H1 (cell line): ENCODE results near the gene RHBDD1. TPM values are rescaled to one million over a fixed set of nuclear protein-coding genes. Genes with fewer than 3 reads are reported as not detected.
A peak's percentile ranks its signal among the peaks of the same experiment; 100 is the strongest.

Experiments used
- CTCF ChIA-PET: fragments of 300-600 bp; sonication (Branson Sonifier 250); formaldehyde crosslinking; loops from one replicate; lab custom pipeline; 2021; ENCODE audit not compliant: partially characterized antibody; lab: Charles Lee
- POLR2A ChIA-PET: fragments of 300-600 bp; sonication (Branson Sonifier 250); formaldehyde crosslinking; loops from one replicate; lab custom pipeline; 2021; ENCODE audit warnings: inconsistent platforms; ENCODE audit not compliant: partially characterized antibody; lab: Charles Lee
- DNase-seq, 2 experiments: peaks; one replicate each; pipeline versions ENCODE4 v3.0.0 to v3.0.0-alpha.2; 2010 to 2022; ENCODE audit warnings: low spot score in 2 of 2, low read depth in 1 of 2, mixed read lengths in 1 of 2
- FAIRE-seq: peaks from 2 replicates; lab custom pipeline; 2011; peaks lifted over from hg19 to GRCh38; lab: Jason Lieb, UNC
- H2AFZ ChIP-seq: 2 replicates; pipeline ENCODE4 v1.8.1; 2012; ENCODE audit warnings: low read length, inconsistent platforms
- H2AK5ac ChIP-seq: 2 replicates; pipeline ENCODE4 v1.6.1; 2013; ENCODE audit warnings: low read depth, low read length
- H2BK120ac ChIP-seq: replicated peaks from 2 replicates; pipeline ENCODE3; 2013; ENCODE audit warnings: low read depth, low read length, inconsistent platforms
- H2BK12ac ChIP-seq: 2 replicates; pipeline ENCODE4 v1.6.1; 2013; ENCODE audit warnings: low read depth, low read length
- H2BK15ac ChIP-seq: 2 replicates; pipeline ENCODE4 v1.6.1; 2013; ENCODE audit warnings: low read length
- H2BK20ac ChIP-seq: 2 replicates; pipeline ENCODE4 v1.6.1; 2013; ENCODE audit warnings: low read length
- H2BK5ac ChIP-seq: 2 replicates; pipeline ENCODE4 v1.6.1; 2013; ENCODE audit warnings: low read depth, low read length
- H3K14ac ChIP-seq: 2 replicates; pipeline ENCODE4 v1.6.1; 2013; ENCODE audit warnings: inconsistent platforms; ENCODE audit not compliant: insufficient read length
- H3K18ac ChIP-seq: 2 replicates; pipeline ENCODE4 v1.6.1; 2013; ENCODE audit warnings: low read length; ENCODE audit errors: extremely low read depth
- H3K23ac ChIP-seq: 2 replicates; pipeline ENCODE4 v1.6.1; 2013; ENCODE audit warnings: inconsistent platforms; ENCODE audit not compliant: insufficient read length
- H3K23me2 ChIP-seq: 2 replicates; pipeline ENCODE4 v1.6.1; 2013; ENCODE audit warnings: low read depth, low read length
- H3K27ac ChIP-seq: 2 replicates; pipeline ENCODE4 v1.6.1; 2011; ENCODE audit warnings: low read depth, low read length, inconsistent platforms
- H3K27me3 ChIP-seq, 4 experiments: replicated peaks in 1 of 4; 1 replicate in 1 of 4; 2 replicates in 3 of 4; pipeline versions ENCODE4 v1.6.1 to v1.8.1; 2011 to 2013; ENCODE audit warnings: low read length in 3 of 4, mild to moderate bottlenecking in 3 of 4, inconsistent platforms in 2 of 4, mixed read lengths in 2 of 4, moderate library complexity in 1 of 4; ENCODE audit not compliant: control insufficient read depth in 3 of 4, insufficient read depth in 3 of 4; ENCODE audit errors: extremely low read depth in 1 of 4
- H3K36me3 ChIP-seq, 4 experiments: 2 replicates each; pipeline versions ENCODE4 v1.6.1 to v1.8.1; 2011 to 2013; ENCODE audit warnings: mild to moderate bottlenecking in 4 of 4, low read length in 3 of 4, moderate library complexity in 2 of 4, control low read depth in 1 of 4, inconsistent platforms in 1 of 4; ENCODE audit not compliant: insufficient read depth in 4 of 4, control insufficient read depth in 2 of 4
- H3K4ac ChIP-seq: replicated peaks from 2 replicates; pipeline ENCODE3; 2013; ENCODE audit warnings: low read length, low read depth, mixed read lengths, inconsistent platforms; ENCODE audit not compliant: insufficient read length
- H3K4me1 ChIP-seq, 4 experiments: replicated peaks in 1 of 4; 1 replicate in 1 of 4; 2 replicates in 3 of 4; pipeline versions ENCODE4 v1.6.1 to v1.8.1; 2011 to 2013; ENCODE audit warnings: low read length in 3 of 4, inconsistent platforms in 2 of 4, mixed read lengths in 1 of 4; ENCODE audit not compliant: insufficient read depth in 4 of 4, control insufficient read depth in 3 of 4
- H3K4me2 ChIP-seq, 2 experiments: 2 replicates each; pipeline versions ENCODE4 v1.6.1 to v1.8.1; 2011 to 2013; ENCODE audit warnings: low read depth in 2 of 2, low read length in 2 of 2, control low read depth in 1 of 2, inconsistent platforms in 1 of 2, mild to moderate bottlenecking in 1 of 2; ENCODE audit not compliant: insufficient read depth in 1 of 2
- H3K4me3 ChIP-seq, 4 experiments: fragments of 200-600, 300-600 bp in 1 of 4; sonication (generic), shearing (Covaris generic), sonication (Bioruptor Twin) in 1 of 4; 2 replicates each; pipeline versions ENCODE4 v1.5.1 to v1.8.1; 2011 to 2016; ENCODE audit warnings: low read length in 4 of 4, low read depth in 3 of 4, control low read depth in 2 of 4, inconsistent platforms in 2 of 4, mild to moderate bottlenecking in 2 of 4, mixed read lengths in 1 of 4, moderate library complexity in 1 of 4; ENCODE audit not compliant: insufficient read depth in 2 of 4; ENCODE audit errors: extremely low read depth in 1 of 4
- H3K56ac ChIP-seq: replicated peaks from 2 replicates; pipeline ENCODE3; 2013; ENCODE audit warnings: low read depth, mild to moderate bottlenecking, mixed read lengths, low read length, inconsistent platforms; ENCODE audit not compliant: insufficient read length
- H3K79me1 ChIP-seq: 2 replicates; pipeline ENCODE4 v1.6.1; 2013; ENCODE audit warnings: low read depth, low read length, control low read depth
- H3K79me2 ChIP-seq, 2 experiments: 2 replicates each; pipeline versions ENCODE4 v1.6.1 to v1.8.1; 2012 to 2013; ENCODE audit warnings: low read length in 2 of 2, mild to moderate bottlenecking in 2 of 2, inconsistent platforms in 1 of 2; ENCODE audit not compliant: insufficient read depth in 2 of 2, control insufficient read depth in 1 of 2
- H3K9ac ChIP-seq, 4 experiments: replicated peaks in 1 of 4; 1 replicate in 1 of 4; 2 replicates in 3 of 4; pipeline versions ENCODE4 v1.6.1 to v1.8.1; 2011 to 2013; ENCODE audit warnings: low read depth in 3 of 4, low read length in 3 of 4, control low read depth in 2 of 4, mild to moderate bottlenecking in 2 of 4, moderate library complexity in 2 of 4, inconsistent platforms in 1 of 4; ENCODE audit errors: extremely low read depth in 1 of 4
- H3K9me3 ChIP-seq, 2 experiments: 2 replicates each; pipeline versions ENCODE4 v1.6.1 to v1.8.1; 2012 to 2013; ENCODE audit warnings: mild to moderate bottlenecking in 2 of 2, moderate library complexity in 2 of 2, control low read depth in 1 of 2, inconsistent platforms in 1 of 2, low read depth in 1 of 2, low read length in 1 of 2, mixed read lengths in 1 of 2; ENCODE audit not compliant: insufficient read depth in 2 of 2
- H4K20me1 ChIP-seq, 2 experiments: replicated peaks in 1 of 2; 2 replicates each; pipeline versions ENCODE3 to v1.8.1; 2011 to 2013; ENCODE audit warnings: inconsistent platforms in 2 of 2, low read length in 2 of 2, mild to moderate bottlenecking in 1 of 2; ENCODE audit not compliant: insufficient read depth in 2 of 2, control insufficient read depth in 1 of 2
- H4K5ac ChIP-seq: 2 replicates; pipeline ENCODE4 v1.6.1; 2013; ENCODE audit warnings: low read length, low read depth, mixed read lengths, inconsistent platforms; ENCODE audit not compliant: insufficient read length
- H4K8ac ChIP-seq: 2 replicates; pipeline ENCODE4 v1.8.0; 2013; ENCODE audit warnings: mild to moderate bottlenecking, moderate library complexity, low read length, inconsistent platforms; ENCODE audit not compliant: insufficient read depth; ENCODE audit errors: extremely low read depth
- H4K91ac ChIP-seq: replicated peaks from 2 replicates; pipeline ENCODE3; 2013; ENCODE audit warnings: low read length, mixed read lengths, inconsistent platforms; ENCODE audit not compliant: insufficient read length
- BCL11A ChIP-seq, 2 experiments: IDR thresholded peaks; one replicate each; pipeline ENCODE4 v1.6.1; 2011; ENCODE audit warnings: low read depth in 2 of 2, low read length in 2 of 2, mild to moderate bottlenecking in 2 of 2
- CTCF ChIP-seq, 3 experiments: IDR thresholded peaks; 1 replicate in 2 of 3; 2 replicates in 1 of 3; pipeline versions ENCODE4 v1.5.1 to v1.6.1; 2011; ENCODE audit warnings: low read length in 3 of 3, mild to moderate bottlenecking in 3 of 3, inconsistent platforms in 2 of 3, low read depth in 1 of 3, moderate library complexity in 1 of 3; ENCODE audit not compliant: insufficient read depth in 1 of 3; ENCODE audit errors: control extremely low read depth in 1 of 3
- EP300 ChIP-seq, 2 experiments: IDR thresholded peaks; 1 replicate in 1 of 2; 2 replicates in 1 of 2; pipeline ENCODE4 v1.6.1; 2011 to 2012; ENCODE audit warnings: low read depth in 2 of 2, low read length in 2 of 2, mild to moderate bottlenecking in 2 of 2, borderline replicate concordance in 1 of 2, inconsistent platforms in 1 of 2, moderate library complexity in 1 of 2
- GTF2F1 ChIP-seq: IDR thresholded peaks from 2 replicates; pipeline ENCODE4 v1.6.1; 2012; ENCODE audit warnings: low read depth, low read length, improper control_type of control experiment, borderline replicate concordance
- HDAC2 ChIP-seq, 2 experiments: fragments of 300-600 bp in 1 of 2; sonication (generic) in 1 of 2; IDR thresholded peaks; 2 replicates each; pipeline ENCODE4 v1.6.1; 2011 to 2012; ENCODE audit warnings: low read depth in 2 of 2, low read length in 2 of 2, mild to moderate bottlenecking in 2 of 2, moderate library complexity in 2 of 2, borderline replicate concordance in 1 of 2, inconsistent platforms in 1 of 2
- JUND ChIP-seq: IDR thresholded peaks from 2 replicates; pipeline ENCODE4 v1.6.1; 2011; ENCODE audit warnings: mild to moderate bottlenecking, improper control_type of control experiment, low read length
- MAFK ChIP-seq: IDR thresholded peaks from 2 replicates; pipeline ENCODE4 v1.6.1; 2012; ENCODE audit warnings: low read depth, mild to moderate bottlenecking, improper control_type of control experiment, low read length
- SP1 ChIP-seq: IDR thresholded peaks from 2 replicates; pipeline ENCODE4 v1.6.1; 2011; ENCODE audit warnings: low read depth, low read length
- SRF ChIP-seq: IDR thresholded peaks from 2 replicates; pipeline ENCODE4 v1.6.1; 2011; ENCODE audit warnings: mild to moderate bottlenecking, low read depth, low read length, moderate library complexity
- YY1 ChIP-seq: IDR thresholded peaks from 2 replicates; pipeline ENCODE4 v1.6.1; 2011; ENCODE audit warnings: low read depth, mild to moderate bottlenecking, low read length
- WGBS, 2 experiments: shearing (Covaris generic) in 1 of 2; methylation state at CpG; one replicate each; pipeline versions ENCODE4 v1.1.6 to v1.1.7; 2013 to 2015; ENCODE audit warnings: low lambda C conversion rate in 2 of 2, mixed read lengths in 2 of 2, inconsistent platforms in 1 of 2, low coverage in 1 of 2, missing lambda C conversion rate in 1 of 2; ENCODE audit not compliant: insufficient replicate concordance in 2 of 2, insufficient coverage in 1 of 2, insufficient read length in 1 of 2; ENCODE audit errors: extremely low coverage in 1 of 2, missing lambda C conversion rate in 1 of 2; 5-methylcytosine and 5-hydroxymethylcytosine counted together
- polyA plus RNA-seq, 7 experiments: library from polyadenylated mRNA; depleted of rRNA in 3 of 7; stranded (reverse) in 5 of 7; unstranded in 2 of 7; fragments of >200 nt in 5 of 7; fragments of 200-250 nt in 2 of 7; gene quantifications; 1 replicate in 5 of 7; 2 replicates in 1 of 7; 4 replicates in 1 of 7; pipeline versions ENCODE4 v1.2.1 to v1.2.3, GENCODE V29; 2011 to 2013; ENCODE audit warnings: missing spikeins in 2 of 7, mixed read lengths in 2 of 7
- total RNA-seq: library from RNA; stranded (reverse); fragmentation: NEBNext Ultra II Directional; extraction: Animal tissue kit (Norgen Biotek cat#: 25700); gene quantifications from 2 replicates; pipeline ENCODE4 v1.2.1, GENCODE V29; 2021

The RHBDD1 gene
- total and polyA plus RNA-seq, 2 of the 8 experiments (the other 6 are each of a cell fraction or from before 2014, with no cell fraction given): 10.5 to 23.1 TPM

GRCh38 chr2:226796840-226797288 is 39.0 kb upstream of the RHBDD1 start:
- 92% methylated on average over 13 of the region's 17 CpGs; no CpG with 5 or more reads in 1 of the 2 experiments for WGBS, 2 experiments
- TF ChIP-seq MAFK (no peak), GTF2F1 (no peak), CTCF (IDR thresholded peaks at IDR 0.05; ENCODE audit: control extremely low read depth in 1 of 3, insufficient read depth in 1 of 3, low read depth in 1 of 3, low read length in 3 of 3) (peak; percentile 34 to 64 (median 50); a peak in 3 of 4 replicates), EP300 (IDR thresholded peaks at IDR 0.05; ENCODE audit: borderline replicate concordance in 1 of 2, low read depth in 2 of 2, low read length in 2 of 2) (no peak), SP1 (no peak), BCL11A (IDR thresholded peaks at IDR 0.05; ENCODE audit: low read depth in 2 of 2, low read length in 2 of 2) (no peak), JUND (no peak), SRF (no peak), YY1 (no peak), HDAC2 (IDR thresholded peaks at IDR 0.05; ENCODE audit: borderline replicate concordance in 1 of 2, low read depth in 2 of 2, low read length in 2 of 2) (no peak)

More at GRCh38 chr2:226796840-226797288, 39.0 kb upstream of the RHBDD1 start:
- Histone ChIP-seq H3K18ac (no peak overlapping the region), H3K9me3 (peaks cover 0 to 3% of the 10 kb centered on the region in 2 experiments; a peak in 1 of 4 replicates), H2BK120ac (no peak overlapping the region), H3K4me2 (no peak overlapping the region; a peak in 1 of 4 replicates), H4K20me1 (peaks cover 6 to 15% of the 10 kb centered on the region in 2 experiments), H3K36me3 (peaks cover 0 to 30% (median 9%) of the 10 kb centered on the region in 4 experiments; a peak in 4 of 8 replicates), H2AK5ac (no peak overlapping the region), H3K79me1 (0 out of 2 replicates have a peak, but pooled peaks cover 3% of the 10 kb centered on the region), H3K23ac (no peak overlapping the region), H4K91ac (no peak overlapping the region), H2BK15ac (no peak overlapping the region), H2BK5ac (no peak overlapping the region), H2BK20ac (no peak overlapping the region), H3K9ac (no peak overlapping the region), H3K27ac (no peak overlapping the region), H2AFZ (no peak overlapping the region), H2BK12ac (no peak overlapping the region), H3K56ac (no peak overlapping the region), H3K79me2 (peaks cover 0 to 57% of the 10 kb centered on the region in 2 experiments; a peak in 3 of 4 replicates), H4K8ac (peak overlapping the region; percentile 11; the same call in 1 of the 2 replicates), H3K14ac (no peak overlapping the region), H4K5ac (no peak overlapping the region), H3K4me3 (no peak overlapping the region), H3K4ac (no peak overlapping the region), H3K4me1 (peaks cover 3 to 26% (median 19%) of the 10 kb centered on the region in 4 experiments), H3K23me2 (peaks cover 23% of the 10 kb centered on the region), H3K27me3 (no peaks in the 10 kb centered on the region)
- no peak for DNase-seq
- ChIA-PET POLR2A (interaction anchor here (0.6 kb wide), 1 partner anchor 16 kb away, joined by 3 read pairs; no protein-coding TSS in a partner anchor), CTCF (interaction anchor here (0.6 to 2.2 kb wide), 5 partner anchors 8 to 1137 kb away, joined by 3 to 8 read pairs (median 4); no protein-coding TSS in a partner anchor)
- no peak for FAIRE-seq
